HG02870 (cell line): ENCODE results near the gene CXCL13.
A peak's percentile ranks its signal among the peaks of the same experiment; 100 is the strongest.
"Not testable (repeated sequence)": the region's sequence is repeated elsewhere in the genome, so short reads cannot be mapped to it uniquely, and the experiment has no call there.

Experiments used
- ATAC-seq: cut with Tn5 transposase; IDR thresholded peaks from one replicate; pipeline ENCODE4 v1.9.1; 2021; ENCODE audit warnings: mild to moderate bottlenecking, moderate library complexity; ENCODE audit not compliant: unreplicated experiment

The CXCL13 gene, protein sequence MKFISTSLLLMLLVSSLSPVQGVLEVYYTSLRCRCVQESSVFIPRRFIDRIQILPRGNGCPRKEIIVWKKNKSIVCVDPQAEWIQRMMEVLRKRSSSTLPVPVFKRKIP

DNA sequence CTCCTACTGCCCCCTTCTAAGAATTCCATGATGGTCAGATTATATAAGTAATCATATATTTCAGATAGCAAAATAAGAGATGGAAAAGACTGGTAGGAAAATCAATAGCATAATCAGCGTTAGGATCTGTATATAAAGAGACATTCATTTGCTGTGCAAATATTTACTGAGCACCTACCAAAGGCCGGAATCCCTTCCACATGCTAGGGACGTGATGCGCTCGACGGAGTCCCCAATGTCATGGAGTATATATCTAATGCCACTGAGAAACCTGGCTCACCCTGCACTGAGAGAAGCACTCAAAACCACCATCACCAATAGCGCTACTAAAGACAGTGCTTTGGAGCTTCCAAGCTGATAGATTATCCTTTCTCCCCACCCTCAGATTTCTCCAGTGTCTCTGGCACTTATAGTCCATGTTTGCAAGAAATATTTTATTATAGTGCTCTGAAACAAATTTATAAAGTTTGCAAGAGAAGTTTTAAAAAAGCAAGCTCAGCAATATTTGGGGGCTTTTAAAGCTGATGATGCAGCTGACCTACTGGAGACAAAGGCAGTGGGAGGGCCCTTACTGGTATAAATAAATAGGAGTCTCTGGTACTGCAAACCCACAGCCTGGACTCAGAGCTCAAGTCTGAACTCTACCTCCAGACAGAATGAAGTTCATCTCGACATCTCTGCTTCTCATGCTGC, at the start of gene CXCL13:
Gene CXCL13, plus strand, starts transcription at position 611 of the 693 bp plus-strand sequence. Its CDS starts 46 bp downstream, at position 657.
- ATAC-seq = no peak

DNA sequence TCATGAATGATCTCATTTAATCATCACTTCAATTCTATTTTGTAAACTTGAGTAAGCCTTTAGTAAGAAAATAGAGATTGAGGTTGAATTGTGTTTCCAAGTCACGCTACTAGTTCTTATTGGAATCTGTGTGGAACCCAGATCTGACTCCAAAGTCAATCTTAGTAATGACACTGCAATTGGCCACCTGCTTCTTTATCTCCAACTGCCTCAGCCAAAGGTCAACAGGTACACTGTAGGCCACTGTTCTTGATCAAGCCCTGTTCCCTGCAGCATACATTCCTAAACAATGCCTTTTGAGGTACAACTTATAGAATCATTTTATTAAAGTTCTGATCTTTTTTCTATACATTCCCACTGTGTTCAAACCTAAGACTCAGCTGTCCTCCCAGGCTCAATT, 45.5 kb upstream of the CXCL13 start:
- ATAC-seq = no peak

DNA sequence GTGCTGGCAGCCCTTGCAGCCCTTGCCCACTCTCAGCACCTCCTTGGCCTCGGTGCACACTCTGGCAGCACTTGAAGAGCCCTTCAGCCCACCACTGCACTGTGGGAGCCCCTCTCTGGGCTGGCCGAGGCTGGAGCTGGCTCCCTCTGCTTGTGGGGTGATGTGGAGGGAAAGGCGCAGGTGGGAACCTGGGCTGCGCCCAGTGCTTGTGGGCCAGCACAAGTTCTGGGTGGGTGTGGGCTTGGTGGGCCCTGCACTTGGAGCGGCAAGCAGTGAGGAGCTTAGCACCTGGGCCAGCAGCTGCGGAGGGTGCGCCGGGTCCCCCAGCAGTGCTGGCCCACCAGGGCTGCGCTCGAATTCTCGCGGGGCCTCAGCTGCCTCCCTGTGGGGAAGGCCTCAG, 43.9 kb upstream of the CXCL13 start:
- ATAC-seq = not testable (repeated sequence)

DNA sequence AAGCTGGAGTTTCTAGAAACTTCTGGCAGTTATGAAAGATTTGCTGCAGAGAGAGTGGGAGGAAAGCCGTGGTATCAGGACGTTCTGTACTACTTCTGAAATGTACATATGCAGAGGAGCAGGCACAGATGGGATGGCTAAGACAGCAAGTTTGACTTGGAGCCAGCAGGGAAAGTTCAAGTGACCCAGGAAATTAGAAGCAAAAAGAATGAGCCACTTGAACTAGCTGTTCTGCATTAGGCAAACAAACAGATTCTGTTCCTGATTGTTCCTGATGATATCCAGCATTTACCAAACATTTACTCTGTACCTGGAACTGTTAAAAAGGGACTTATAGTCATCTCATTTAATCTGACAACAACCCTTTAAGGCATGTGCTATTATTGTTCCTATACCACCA, 41.4 kb upstream of the CXCL13 start:
- no peak for ATAC-seq

DNA sequence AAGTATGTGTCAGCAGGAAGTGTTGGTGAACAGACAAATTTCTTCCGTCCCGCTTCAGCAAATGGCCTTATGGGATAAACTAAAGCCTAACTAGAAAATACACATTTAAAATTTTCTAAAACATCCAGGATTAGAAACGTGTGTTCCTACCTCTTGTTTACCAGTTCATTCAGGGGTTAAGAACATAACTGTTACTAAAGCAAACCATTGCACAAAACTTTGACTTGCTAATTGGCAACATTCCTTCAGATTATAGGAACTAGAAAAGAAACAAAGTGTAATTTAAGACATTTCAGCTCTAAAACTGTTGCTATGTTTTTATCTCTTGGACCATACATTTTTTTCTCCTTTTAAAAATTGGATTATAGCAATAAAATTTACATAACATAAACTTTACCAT, 39.5 kb upstream of the CXCL13 start:
- no peak for ATAC-seq

DNA sequence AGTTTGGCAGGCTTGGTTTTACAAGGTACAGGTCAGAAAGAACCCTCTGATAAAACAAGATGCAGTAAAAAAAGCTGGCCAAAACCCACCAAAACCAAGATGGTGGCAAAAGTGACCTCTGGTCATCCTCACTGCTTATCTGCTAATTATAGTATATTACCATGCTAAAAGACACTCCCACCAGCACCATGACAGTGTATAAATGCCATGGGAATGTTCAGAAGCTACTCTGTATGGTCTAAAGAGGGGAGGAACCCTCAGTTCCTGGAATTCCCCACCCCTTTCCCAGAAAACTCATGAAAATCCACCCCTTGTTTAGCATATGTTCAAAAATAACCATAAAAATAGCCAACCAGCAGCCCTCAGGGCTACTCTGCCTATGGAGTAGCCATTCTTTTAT, 38.1 kb upstream of the CXCL13 start:
- no peak for ATAC-seq

DNA sequence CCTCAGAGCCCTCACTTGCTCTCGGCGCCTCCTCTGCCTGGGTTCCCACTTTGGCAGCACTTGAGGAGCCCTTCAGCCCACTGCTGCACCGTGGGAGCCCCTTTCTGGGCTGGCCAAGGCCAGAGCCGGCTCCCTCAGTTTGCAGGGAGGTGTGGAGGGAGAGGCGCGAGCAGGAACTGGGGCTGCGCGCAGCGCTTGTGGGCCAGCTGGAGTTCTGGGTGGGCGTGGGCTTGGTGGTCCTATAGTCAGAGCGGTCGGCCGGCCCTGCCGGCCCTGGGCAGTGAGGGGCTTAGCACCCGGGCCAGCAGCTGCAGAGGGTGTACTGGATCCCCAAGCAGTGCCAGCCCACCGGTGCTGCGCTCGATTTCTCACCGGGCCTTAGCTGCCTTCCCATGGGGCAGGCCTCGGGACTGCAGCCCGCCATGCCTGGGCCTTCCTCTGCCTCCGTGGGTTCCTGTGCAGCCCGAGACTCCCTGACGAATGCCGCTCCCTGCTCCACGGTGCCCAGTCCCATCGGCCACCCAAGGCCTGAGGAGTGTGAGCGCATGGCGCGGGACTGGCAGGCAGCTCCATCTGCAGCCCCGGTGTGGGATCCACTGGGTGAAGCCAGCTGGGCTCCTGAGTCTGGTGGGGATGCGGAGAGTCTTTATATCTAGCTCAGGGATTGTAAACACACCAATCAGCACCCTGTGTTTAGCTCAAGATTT, 35.0 kb upstream of the CXCL13 start:
- ATAC-seq = not testable (repeated sequence)

DNA sequence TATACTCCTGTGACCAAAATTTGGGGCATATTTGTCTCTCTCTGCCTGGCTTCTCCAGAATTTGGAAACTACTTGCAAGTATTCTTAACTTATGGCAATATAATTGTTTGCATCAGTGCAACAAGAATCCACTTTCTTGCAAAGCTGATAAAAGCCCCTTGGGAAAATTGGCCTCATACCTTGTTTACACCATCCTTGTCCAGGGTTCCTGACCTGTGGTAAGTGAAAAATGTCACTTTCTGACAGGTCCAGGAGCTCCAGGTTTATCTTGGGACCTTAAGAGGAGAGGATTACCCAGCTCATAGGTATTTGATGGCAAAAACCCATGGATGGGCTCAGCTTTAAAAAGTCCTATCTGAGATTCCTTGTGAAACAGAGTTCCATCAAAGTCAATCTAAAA, 29.3 kb upstream of the CXCL13 start:
- no peak for ATAC-seq

DNA sequence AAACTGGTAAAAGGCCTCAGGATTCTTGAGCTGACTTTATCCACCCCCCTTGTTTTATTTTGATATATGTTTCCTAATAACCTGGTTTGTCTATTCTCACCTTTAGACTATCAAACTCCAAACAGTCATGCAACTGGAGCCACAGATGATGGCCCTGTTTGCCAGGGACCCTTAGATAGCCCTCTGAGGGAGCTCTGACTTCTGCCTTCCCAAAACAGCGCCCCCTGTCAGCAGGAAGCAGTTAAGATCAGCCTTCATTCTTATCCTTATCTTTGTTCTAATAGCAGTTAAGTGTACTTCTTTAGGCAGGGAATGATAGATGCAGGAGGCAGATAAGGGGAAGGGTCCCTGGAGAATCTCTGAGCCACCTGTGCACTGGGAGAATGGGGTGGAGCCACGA, 27.5 kb upstream of the CXCL13 start:
- ATAC-seq = no peak

DNA sequence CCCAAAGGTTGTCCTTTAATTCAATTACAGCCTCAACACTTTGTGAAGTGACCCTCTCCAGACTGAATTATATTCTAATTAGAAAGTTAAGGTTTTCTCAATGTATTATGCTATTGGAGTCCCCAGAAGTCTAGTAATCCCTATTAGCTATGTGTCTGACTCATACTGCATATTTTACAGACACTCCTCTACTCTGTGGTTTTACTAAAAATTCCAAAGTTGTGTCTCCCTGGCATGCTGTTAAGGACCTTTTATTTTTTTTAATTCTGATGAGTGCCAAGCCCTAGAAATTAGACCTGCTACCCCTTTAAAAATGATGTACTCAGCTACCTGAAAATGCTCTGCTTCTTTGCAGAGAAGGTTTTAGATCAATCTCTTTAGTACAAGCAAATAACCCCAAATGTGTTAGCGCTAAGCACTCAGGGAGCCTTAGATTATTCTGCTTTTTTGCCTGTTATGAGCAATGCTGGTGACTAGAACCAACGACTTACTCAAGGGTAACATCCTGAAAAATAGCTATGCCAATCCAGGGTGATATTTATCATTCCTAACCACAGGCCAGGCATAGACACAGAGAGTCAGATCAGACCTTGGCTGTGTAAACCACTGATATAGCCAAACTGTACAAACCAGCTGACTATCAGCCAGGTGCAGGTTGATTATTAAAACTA, 26.1 kb upstream of the CXCL13 start:
- no peak for ATAC-seq

DNA sequence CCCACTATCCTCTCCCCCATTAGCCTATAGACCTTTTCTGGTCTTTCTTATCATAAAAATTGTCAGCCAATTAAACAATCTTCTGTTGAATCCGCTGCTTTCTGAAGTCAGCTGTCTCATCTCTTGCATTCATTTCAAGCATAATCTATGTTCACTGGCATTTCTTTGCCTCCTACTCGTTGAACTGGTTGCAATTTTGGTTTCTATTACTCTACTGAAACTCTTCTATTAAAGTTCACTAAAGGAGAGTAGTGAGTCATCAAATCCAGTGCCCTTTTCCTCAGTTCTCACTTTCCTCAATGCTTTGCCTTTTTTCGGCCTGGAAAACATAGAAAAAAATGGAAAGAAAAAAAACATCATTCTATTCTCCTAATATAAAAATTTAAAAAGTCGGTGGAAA, 23.9 kb upstream of the CXCL13 start:
- peak; percentile 49 for ATAC-seq

DNA sequence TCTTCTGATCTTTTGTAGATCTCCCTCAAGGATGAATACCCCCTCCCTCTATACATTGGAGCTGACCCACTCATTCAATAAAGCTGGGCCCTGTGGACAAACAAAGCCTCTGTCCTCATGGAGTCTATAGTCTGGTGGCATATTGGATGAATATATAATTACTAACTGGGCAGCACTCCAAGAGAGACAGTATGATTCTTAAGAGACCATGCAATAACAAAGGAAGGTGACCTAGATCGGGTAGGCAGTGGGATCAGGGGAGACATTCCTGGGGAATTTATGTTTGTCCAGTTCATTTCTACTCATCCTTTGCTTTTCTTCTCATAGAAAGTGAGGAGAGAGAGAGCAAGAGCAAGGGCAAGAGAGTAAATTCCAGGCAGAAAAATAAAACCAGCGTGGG, 23.5 kb upstream of the CXCL13 start:
- ATAC-seq = no peak

DNA sequence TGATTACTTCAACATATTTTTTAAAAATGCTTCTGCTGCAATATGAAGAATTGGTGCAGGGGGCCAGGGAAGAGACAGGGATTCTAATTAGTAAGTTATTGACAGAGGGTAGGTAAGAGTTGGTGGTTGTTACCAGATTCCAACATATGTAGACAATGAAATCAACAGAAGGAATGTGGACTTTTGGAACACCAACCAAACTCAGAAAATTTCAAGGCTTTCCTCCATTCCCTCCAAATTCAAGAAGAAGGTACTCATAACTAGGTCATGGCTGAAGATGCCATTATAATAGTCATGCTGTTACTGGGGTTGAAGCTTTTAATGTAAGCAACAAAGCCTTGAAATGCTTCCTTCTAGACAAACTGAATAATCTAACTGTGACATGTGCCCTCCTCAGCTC, 22.9 kb upstream of the CXCL13 start:
- no peak for ATAC-seq

DNA sequence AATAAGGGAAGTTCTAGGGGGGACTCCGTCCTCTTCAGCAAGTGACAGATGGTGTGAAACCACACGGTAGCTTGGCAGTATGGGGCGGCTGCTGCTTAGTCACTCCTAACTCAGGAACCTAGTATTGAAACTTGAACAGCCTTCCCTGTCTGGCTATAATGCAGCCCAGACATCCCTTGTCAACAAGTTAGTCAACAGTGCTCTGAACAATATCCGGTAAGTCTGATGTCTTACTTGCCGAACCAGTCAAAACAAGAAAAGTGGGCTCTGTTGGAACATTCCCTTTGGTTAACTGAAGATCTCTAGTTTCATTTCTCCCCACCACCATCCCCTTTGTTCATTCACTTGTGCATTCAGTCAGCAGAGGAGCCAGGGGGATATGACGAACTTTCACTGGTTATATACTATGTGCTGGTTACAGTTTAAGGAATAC, 18.7 kb upstream of the CXCL13 start:
- peak; percentile 99 for ATAC-seq

DNA sequence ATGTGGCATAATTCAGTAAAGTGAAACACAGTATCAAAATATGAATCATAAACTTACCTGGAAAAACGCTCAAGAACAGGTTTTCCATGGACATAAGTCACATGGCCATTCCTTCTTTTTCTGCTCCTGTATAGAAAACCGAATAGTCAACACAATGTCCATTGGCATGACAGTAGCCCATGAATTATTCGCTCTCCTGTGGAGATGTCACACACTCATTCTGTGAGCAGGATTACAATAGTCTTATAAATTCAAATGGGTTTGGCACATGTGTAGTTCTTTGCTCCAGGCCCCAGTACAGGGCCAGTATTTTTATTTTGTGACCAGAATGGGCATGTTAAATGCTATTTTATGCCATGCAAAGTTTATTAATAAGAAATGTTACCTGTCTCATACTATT, 15.1 kb upstream of the CXCL13 start:
- ATAC-seq = no peak

DNA sequence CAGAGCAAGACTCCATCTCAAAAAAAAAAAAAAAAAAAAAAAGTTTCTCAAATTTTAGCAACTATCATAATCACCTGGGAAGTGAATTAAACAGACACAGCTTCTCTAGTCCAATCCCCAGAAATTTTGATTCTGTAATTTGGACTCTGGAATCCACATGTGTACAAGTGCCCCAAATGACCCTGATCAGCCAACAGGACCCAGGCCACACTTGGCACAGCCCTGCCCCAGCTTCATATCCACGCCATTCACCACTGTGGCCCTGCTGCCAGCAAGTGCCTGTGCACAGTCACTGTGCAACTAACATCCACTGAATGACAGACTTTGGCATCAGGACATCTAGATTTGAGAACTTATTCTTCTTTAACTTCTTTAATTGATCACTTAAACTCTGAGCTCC, 14.1 kb upstream of the CXCL13 start:
- no peak for ATAC-seq

DNA sequence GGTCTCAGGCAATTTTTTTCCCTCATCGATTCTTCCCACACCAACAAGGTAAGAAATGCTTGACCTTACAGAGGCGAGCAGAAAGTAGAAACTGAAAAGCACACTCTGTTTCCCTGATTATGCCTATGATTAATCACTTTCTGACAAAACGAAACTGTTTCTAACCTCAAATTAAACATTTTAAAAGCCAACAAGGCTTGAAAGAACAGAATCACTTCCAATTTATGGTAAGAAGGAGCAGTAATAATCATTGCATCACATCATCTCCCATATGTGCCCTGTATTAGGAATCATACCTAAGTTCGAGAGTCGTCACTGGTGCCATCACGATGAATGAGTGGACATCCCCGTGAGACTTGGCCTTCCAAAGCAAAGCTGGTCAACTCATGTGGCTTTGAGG, 12.5 kb upstream of the CXCL13 start:
- ATAC-seq = no peak

DNA sequence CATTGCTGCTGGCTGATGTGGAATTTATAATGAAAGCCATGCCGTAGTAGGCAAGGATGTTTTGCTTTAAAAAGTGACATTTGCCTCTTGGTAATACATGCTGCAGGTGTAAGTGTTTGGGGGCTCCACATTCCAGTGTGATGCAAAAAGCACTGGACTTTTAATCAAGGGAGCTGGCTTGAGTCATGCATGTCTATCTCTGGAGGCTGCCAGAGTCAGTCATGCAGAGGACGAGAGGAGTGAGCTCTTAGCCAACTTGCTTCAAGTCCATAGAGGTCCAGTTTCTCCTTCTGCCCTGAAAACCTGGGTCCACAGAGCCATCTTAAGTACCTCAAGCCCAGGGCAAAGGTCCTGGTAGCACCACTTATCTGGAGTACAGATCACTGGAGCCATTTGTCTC, 11.6 kb upstream of the CXCL13 start:
- no peak for ATAC-seq

DNA sequence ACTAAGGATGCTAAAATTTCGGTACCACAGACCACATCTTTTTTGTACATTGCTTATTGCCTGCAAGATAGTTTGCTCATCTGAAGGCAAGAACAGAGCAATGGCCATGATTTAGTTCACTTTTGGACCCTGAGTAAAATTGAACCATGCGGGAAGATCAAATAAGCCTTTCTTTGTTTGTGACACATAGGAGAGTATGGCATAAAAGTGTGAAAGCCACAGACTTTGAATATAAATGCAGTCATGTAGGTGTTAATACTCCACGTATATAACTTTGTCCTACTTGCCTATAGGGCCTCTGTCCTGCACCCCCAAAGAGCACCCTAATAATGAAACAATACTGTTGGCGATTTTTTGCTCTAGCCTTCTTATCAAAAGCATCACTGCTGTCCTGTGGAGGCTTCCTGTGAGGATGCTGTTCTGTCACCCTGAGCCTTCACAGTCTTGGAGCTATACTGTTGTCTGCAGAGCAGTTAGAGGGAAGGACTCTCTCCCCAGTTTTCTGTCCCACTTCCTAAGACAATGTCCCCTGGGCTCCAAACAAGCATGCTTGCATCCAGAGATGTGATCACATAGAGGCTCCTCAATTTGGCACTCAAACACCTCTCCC, 10.2 kb upstream of the CXCL13 start:
- ATAC-seq = no peak

DNA sequence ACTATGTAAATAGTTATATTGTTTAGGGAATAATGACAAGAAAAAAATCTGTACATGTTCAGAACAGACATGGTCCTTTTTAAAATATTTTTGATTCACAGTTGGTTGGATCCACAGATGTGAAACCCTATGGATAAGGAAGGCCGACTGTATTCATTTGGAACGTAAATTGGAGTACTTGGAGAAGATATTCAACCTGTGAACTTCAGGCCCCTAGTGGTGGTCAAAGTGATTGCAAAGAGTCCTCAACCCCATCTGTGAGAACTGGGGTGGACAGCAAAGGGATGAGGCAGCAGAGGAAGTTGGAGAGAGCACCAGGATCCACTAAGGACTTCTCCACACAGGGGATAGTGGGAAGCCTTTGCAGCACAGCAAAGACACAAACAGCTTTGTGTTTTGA, 6.2 kb upstream of the CXCL13 start:
- no peak for ATAC-seq
